Activated T-helper 1 cell treated with Interleukin-2 at 50 U/mL for 16 hours (primary cell): ENCODE data around the gene FLRT1.
A peak's percentile ranks its signal among the peaks of the same experiment; 100 is the strongest.

Source experiments
- DNase-seq: peaks from one replicate; pipeline ENCODE4 v3.0.0-alpha.2; 2020; ENCODE audit warnings: low read depth

The FLRT1 gene

GRCh38 chr11:64067230-64067993, 31.7 kb downstream of the FLRT1 start:
- DNase-seq = no peak

DNA sequence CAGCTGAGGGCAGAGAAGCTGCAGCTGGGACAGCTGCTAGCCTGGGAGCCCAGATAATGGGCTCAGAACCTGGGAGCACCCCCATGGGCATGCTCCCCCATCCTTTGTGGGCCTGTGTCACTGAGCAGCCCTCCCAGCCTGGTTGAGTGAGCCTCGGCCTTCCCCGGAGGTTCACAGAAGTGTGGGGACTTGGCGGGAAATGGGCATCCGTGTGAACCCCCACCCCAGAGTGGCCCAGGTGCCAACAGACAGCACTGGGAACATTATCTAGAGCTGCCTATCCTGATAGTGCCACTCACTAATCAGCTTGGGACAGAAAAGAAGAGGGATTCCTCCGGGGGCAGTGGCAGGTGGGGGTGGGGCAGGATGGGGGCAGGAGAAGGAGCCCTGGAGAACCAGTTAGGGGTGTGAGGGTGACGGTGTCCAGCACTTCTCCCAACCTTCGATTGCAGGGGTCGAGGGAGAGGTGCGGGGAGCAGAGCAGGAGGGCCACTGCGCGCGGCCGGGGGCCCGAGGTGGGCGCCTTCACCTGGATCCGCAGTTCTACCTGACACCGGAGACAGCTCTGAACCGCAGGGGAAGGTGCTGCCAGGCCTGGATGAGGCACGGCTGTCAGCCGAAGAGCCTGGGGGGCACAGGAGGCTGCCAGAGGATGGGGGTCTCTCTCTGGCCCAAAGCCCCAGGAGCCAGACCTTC, 33.1 kb downstream of the FLRT1 start:
- no peak for DNase-seq

DNA sequence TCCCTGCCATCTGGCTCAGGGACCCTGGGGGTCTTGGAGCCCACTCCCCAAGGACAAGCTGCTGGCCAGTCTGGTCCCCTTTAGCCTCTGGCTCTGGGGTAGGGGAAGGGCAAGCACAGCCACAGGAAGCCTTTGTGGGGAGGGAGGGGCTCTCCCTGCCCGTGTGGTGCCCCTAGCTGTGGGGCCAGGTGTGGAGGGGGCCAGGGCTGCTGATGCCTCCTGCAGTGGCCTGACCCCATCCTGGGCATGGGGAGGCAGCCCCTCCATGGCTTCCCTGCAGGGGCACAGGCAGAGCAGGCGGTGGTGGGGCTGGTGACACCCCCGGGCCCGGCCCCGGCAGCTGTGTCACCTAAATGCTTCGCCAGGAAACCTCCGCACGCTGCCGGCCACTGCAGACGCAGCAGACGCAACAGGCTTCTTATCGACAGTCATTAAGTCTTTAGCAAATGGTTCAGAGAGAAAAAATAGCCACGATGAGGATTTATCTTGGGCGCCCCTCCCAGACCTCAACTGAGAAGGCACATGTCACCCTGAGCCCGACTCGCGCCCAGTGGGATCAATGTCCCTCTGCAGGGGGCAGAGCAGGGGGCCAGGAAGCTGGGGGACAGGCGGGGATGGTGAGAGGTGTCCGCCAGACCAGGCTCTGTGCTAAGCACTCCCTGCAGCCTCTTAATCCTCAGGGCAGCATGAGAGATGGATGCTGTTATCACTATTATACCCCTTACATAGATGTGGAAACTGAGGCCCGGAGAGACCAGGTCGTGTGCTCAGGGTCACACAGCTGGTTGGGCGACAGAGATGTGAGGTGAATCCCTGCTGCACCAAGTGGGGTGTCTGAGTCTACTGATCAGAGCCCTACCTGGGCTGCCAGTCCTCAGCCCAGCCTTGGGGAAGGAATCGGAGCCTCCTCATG, 33.9 kb downstream of the FLRT1 start:
- no peak for DNase-seq

DNA sequence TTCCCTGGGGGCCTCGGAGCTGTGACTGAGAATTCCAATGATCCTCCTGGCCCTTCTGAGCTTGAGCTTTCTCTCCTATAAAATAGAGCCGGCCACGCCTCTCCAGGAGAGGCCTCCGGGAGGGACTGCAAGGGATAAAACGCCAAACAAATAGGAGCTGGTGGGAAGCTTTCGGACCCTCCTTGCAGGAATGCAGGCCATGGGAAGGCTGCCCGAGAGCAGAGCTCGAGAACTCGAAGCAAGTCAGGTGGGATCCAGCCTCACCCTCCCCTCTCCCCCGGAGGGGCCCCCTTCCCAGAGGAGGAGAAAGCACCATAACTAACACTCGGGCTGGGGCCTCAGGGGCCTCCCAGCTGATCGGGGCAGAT, 34.6 kb downstream of the FLRT1 start:
- DNase-seq = no peak

GRCh38 chr11:64071849-64072248, 36.1 kb downstream of the FLRT1 start:
- no peak for DNase-seq

DNA sequence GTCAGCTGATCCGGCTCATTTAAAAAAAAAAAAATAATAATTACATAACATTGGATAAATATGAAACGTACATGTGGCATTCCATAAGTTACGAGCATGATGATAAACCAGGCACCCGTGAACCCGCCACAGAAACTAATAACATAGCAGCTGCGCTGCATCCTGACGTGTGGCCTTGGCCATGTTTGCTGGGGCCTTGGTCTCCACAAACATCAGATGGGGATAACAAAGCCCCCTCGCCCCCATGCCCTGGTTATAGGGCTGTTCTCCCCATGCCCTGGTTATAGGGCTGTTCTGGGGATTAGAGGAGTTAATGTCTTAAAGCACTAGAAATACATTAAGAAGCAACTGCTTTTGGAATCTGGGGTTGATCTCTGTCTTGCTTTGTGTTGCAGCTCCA, 36.7 kb downstream of the FLRT1 start:
- no peak for DNase-seq

- no peak for DNase-seq
Observed at GRCh38 chr11:64072871-64073270, 37.1 kb downstream of the FLRT1 start.

- no peak for DNase-seq
Observed at GRCh38 chr11:64073542-64073941, 37.8 kb downstream of the FLRT1 start.

DNA sequence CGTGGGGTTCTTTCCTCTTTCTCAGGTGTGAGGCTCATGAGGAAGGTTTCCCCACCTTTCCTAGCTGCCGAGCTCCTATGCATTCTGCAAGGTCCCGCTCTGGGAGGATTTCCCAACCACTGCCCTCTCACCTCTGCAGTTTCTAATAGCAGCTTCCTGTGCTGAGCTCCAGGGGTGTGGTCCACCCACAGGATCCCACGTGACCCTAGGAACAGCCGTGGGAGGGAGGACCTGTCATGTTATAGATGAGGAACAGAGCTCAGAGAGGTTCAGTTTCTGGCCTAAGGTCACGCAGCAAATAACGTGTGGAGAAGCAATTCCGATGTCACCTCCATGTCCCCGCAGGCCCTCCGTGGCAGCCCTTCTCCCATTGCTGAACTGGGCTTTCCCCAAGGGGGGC, 38.5 kb downstream of the FLRT1 start:
- peak; percentile 3 for DNase-seq

- DNase-seq = no peak
Observed at GRCh38 chr11:64076758-64077157, 41.0 kb downstream of the FLRT1 start.

- no peak for DNase-seq
Observed at GRCh38 chr11:64077607-64078006, 41.9 kb downstream of the FLRT1 start.

- DNase-seq = no peak
Observed at GRCh38 chr11:64078284-64078683, 42.6 kb downstream of the FLRT1 start.

GRCh38 chr11:64078905-64079304, 43.2 kb downstream of the FLRT1 start:
- DNase-seq = no peak

DNA sequence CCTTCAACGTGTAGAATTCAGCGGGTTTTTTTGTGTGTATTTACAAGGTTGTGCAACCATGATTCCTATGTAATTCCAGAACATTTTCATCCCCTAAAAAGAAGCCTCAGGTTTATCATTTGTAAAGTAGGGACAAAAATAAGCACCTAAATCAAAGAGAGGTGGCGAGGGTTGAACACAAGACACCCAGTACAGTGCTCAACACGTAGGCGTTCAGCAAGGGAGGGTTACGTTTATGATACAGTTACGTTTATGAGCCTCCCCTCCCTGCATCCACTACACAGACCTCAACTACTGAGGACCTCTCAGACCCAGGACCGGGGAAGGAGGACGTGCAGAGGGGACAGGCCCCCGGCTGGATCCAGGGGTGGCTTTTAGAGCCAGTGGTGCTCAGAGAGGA, 44.7 kb downstream of the FLRT1 start:
- no peak for DNase-seq

DNA sequence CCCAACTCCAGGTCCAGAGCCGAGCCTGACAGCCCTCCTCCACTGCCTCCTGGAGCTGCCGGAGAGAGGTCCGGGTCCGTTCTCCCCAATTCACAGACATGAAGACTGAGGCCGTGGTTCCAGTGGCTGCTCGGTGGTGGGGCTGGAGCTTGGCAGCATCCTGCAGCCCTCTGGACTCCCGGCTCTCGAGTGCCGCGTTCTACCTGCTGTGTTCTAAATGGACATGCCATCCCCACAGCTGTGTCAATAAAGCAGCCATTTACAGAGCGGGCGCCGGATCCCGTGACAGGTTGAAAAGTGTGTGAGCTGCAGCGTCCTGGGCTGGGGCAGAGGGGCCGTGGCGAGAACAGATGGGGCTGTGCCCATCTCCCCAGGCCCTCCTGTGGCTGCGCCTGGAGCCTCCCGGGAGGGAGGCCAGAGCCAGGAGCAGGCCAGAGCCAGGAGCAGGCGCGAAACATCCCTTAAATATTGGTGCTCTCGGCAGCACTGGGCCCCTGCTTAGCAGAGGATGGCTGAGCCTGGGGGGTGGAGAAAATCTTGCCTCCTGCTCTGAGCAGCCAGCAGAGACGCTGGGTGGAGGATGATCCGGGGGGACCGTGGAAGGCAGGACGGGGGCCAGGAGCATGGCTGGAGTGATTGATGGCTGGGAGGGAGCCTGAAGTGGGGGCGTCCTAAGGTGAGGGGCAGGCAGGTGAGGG, 46.2 kb downstream of the FLRT1 start:
- no peak for DNase-seq

DNA sequence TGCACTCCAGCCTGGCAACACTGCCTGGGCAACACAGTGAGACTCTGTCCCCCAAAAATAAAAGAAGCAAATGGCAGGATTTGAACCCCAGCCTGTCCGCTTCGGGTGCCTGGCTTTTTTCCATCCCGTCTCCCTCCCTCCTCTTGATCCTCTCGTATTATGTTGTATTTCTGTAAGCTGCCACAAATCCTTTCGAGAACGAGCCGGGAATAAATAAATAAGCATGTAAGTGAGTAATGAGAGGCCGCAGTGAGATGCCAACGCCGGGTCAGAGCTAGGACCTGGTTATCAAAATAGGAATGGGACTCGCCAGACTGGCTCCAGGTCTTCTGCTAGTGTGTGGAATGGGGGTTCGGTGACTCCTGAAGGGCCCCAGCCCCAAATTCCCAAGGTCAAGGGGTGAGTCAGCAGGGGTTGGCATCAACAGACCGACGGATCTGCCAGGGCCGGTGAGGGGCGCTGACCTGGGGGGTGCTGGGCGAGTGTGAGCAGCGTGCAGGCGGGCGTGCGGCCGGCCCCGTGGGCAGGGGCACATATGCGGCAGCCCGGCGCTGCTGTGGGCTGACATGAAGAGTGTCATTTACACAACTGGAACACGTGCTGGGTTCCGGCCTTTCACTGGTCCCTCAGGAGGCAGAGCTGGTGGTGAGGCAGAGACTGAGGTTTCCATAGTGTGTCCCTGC, 47.8 kb downstream of the FLRT1 start:
- no peak for DNase-seq

GRCh38 chr11:64084146-64084950, 48.6 kb downstream of the FLRT1 start:
- DNase-seq = no peak

GRCh38 chr11:64084951-64085710, 49.4 kb downstream of the FLRT1 start:
- no peak for DNase-seq
